Activated T-cell treated with anti-CD3 and anti-CD28 coated beads, Interleukin-2, amount 50 U/mL, for 24 hours (primary cell): ENCODE measurements around the gene F3.

ENCODE experiments used
- DNase-seq: peaks from one replicate; pipeline ENCODE4 v3.0.0-alpha.2; 2020
- H3K27ac Mint-ChIP-seq: 2 replicates; pipeline ENCODE4 v1.8.0; 2020; ENCODE audit warnings: mild to moderate bottlenecking, mixed read lengths
- H3K27me3 Mint-ChIP-seq: 2 replicates; pipeline ENCODE4 v1.8.0; 2020; ENCODE audit warnings: mixed read lengths
- H3K36me3 Mint-ChIP-seq: 2 replicates; pipeline ENCODE4 v1.8.0; 2020; ENCODE audit warnings: low read depth, mixed read lengths
- H3K4me1 Mint-ChIP-seq: 2 replicates; pipeline ENCODE4 v1.8.0; 2020; ENCODE audit warnings: low read depth, mixed read lengths
- H3K4me3 Mint-ChIP-seq: 2 replicates; pipeline ENCODE4 v1.8.0; 2020; ENCODE audit warnings: mild to moderate bottlenecking, moderate library complexity, mixed read lengths
- H3K9me3 Mint-ChIP-seq: 2 replicates; pipeline ENCODE4 v1.8.0; 2020; ENCODE audit warnings: mixed read lengths

The F3 gene

DNA sequence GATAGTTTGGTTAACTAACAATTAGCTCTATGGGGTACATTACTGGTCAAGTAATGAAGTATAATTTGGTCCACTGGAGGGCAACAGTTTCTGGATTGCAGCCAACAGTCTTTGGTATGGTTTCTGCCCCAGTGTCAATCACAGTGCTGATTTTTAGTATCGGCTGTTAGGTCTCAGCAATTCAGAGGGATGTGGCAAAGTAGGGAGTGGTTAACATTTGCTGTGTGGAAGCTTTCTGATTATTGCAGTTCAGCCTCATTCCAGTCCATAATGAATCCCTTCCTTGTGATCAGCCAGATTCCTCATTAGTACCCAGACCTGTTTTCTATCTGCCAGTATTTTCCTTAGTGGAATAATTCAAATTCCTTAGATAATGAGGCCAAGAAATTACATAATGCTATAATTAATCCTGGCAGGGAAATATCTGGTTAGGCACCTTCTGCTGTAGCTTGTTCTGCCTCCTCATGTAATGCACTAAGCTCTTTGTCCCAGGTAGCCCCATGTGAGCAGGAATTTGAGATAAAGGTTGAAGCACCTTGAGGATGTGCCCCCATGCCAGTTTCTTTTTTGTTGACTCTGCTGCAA lies 14.0 kb downstream of the F3 start:
- Mint-ChIP-seq H3K27ac (no peak overlapping the region), H3K36me3 (no peaks in the 10 kb centered on the region), H3K9me3 (no peaks in the 10 kb centered on the region), H3K4me1 (no peaks in the 10 kb centered on the region), H3K27me3 (peaks cover 3% of the 10 kb centered on the region), H3K4me3 (no peak overlapping the region)
- DNase-seq: no peak

DNA sequence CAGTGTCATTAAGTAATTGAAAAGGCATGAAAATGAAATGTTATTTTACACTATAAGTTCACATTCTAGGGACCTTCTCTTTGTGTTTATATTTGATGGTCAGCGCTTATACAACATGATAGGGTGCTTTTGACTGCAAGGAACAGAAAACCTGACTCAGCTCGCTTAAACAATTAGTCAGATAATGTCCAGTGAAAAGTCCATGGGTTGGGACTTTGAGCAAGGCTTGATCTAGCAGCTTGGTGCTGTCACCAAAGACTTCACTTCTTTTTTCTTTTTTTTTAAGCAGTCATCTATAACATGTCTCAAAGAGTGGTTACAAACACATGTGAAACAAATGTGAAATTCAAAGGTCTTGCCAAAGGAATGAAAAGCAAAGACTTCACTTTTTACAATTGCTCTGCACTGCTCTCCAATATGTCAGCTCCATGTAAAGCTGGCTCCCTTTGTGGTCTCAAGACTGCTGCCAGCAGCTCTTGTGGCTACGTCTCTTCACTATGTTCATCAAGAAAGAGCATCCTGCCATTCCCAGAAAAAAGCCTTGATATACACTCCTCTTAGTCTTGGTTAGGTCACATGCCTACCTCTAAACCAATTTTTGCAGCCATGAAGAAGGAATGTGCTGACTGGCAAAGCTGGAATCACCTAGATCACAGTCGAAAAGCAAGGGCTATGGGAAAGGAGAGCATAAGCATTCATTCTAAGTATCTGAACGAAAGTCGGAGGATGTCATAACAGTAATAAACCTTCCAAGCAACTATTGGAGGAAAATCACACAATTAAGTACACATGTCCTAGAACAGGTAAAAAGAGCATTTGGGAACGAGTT lies 15.2 kb downstream of the F3 start:
- H3K27me3 Mint-ChIP-seq: peaks cover 3% of the 10 kb centered on the region
- no peaks in the 10 kb centered on the region for H3K36me3 Mint-ChIP-seq
- no peaks in the 10 kb centered on the region for H3K9me3 Mint-ChIP-seq
- no peak overlapping the region for H3K27ac Mint-ChIP-seq
- no peak for DNase-seq
- no peaks in the 10 kb centered on the region for H3K4me1 Mint-ChIP-seq
- H3K4me3 Mint-ChIP-seq: no peak overlapping the region

DNA sequence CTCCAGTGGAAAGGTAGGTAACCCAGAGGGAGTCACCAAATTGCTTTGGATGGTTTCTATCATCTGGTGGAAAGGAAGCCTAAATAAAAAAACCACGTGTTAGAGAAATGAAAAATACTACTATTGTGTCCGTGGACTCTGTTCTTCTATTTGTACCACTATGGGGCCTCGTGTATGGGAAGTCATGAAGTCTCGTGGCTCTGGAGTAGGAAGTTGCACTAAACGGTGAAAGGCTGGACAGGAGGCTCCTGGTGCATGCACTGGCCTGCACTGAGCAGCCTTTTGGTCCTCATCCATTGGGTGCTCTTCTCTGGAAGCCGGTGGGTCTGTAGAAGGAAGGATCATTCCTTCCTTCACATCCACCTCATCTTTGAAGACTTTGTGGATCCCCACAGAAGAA lies 17.0 kb downstream of the F3 start:
- no peaks in the 10 kb centered on the region for H3K9me3 Mint-ChIP-seq
- DNase-seq: no peak
- no peaks in the 10 kb centered on the region for H3K4me1 Mint-ChIP-seq
- peaks cover 6% of the 10 kb centered on the region for H3K36me3 Mint-ChIP-seq
- no peak overlapping the region for H3K27ac Mint-ChIP-seq
- no peaks in the 10 kb centered on the region for H3K27me3 Mint-ChIP-seq
- no peak overlapping the region for H3K4me3 Mint-ChIP-seq

DNA sequence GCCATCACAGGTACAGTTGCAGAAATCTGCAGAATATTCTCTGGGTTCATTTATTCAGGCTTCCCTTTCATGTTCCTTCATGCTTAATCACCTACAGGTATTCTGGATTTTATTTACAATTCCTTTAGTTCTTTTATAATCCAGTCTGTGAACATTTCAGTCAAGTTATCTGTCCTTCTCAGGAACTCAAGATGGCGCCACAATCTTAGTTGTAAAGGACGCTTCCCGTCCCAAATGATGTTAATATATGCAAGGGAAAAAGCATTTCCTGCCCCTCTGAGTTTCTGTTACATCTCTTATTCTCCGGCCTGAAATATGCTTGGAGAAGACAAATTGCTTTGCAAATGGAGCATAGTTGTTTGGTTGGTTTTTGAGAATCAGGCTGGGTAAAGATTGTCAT lies 19.3 kb downstream of the F3 start:
- Mint-ChIP-seq H3K9me3 (no peaks in the 10 kb centered on the region), H3K27me3 (no peaks in the 10 kb centered on the region), H3K36me3 (peaks cover 26% of the 10 kb centered on the region), H3K4me1 (no peaks in the 10 kb centered on the region), H3K4me3 (no peak overlapping the region), H3K27ac (no peak overlapping the region)
- DNase-seq: no peak

DNA sequence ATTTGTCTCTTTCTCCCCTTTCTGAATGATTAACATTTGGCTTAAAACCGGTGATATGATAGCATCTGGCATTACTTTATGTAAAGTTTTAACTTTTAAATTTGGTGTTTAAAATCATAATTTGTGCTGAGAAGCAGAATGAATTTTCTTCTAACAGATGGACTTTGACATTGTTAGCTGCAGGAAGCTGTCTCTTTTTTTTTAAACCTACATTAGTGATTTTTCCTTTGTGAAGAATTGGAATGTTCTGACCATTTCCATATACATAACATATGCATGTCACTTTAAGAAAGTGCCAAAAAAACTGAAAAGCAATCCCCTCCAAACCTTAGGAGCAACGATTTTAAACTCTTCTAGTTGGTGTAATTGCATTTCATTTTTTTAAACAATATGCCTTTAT lies 22.2 kb downstream of the F3 start:
- DNase-seq: no peak
- Mint-ChIP-seq H3K27me3 (no peaks in the 10 kb centered on the region), H3K4me3 (no peak overlapping the region), H3K9me3 (no peaks in the 10 kb centered on the region), H3K36me3 (peaks cover 49% of the 10 kb centered on the region), H3K4me1 (no peaks in the 10 kb centered on the region), H3K27ac (no peak overlapping the region)

DNA sequence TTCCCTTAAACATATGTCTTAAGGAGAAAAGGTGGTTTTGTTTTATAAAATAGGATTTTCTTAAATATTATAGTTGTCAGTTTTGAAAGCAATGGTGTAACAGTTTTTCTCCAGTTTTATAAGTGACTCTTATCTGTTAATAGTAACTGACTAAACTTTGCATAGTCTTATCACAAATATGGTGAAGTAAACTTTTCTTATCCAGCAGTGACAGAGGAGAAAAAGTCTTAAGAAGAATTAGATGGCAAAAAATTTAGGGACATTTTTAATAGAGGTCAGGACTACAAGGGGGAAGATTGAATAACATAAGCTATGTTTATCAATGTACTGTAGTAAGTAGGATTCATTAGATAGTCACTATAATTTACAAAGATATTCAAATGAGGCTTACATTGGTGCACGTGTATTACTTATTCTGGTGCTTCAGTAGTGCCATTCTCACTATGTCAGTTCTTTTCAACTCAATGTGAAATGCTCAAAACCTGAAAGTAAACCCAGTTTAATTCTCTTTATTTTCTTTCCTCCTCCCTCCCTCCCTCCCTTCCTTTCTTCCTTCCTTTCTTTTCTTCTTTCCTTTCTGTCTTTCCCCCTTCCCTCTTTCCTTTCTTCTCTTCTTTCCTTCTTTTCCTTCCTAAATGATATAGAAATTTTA lies 26.1 kb downstream of the F3 start:
- H3K27ac Mint-ChIP-seq: no peak overlapping the region
- H3K4me1 Mint-ChIP-seq: no peaks in the 10 kb centered on the region
- no peaks in the 10 kb centered on the region for H3K27me3 Mint-ChIP-seq
- peaks cover 66% of the 10 kb centered on the region for H3K36me3 Mint-ChIP-seq
- no peak for DNase-seq
- H3K4me3 Mint-ChIP-seq: no peak overlapping the region
- H3K9me3 Mint-ChIP-seq: no peaks in the 10 kb centered on the region

DNA sequence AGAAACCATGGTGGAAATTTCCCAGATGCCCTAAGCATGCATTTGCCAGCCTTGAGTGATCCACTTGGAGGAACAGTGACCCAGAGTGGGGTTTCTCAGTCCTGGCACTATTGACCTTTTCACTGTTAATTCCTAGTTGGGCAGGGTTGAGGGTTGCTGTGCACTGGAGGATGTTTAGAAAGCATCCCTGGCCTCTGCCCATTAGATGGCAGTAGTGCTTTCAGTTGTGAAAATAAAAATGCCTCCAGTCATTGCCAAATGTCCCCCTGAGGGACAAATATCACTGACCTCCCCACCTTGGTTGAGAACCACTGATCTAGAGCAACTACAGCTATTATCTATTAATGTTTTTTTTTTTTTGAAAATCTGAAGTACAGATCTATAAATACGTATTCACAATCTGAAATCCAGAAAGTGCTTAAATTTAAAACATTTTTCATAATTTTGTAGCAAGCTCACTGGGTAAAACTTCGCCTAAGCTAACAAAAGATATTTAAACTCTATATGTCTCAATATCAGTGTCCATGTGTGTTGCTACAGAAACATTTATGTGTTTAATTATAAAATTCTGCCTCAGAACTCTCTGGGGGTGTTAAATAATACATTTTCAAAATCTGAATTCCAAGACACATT lies 27.3 kb downstream of the F3 start:
- DNase-seq: no peak
- Mint-ChIP-seq H3K4me3 (no peak overlapping the region), H3K27ac (no peak overlapping the region), H3K9me3 (no peaks in the 10 kb centered on the region), H3K4me1 (no peaks in the 10 kb centered on the region), H3K27me3 (no peaks in the 10 kb centered on the region), H3K36me3 (peaks cover 62% of the 10 kb centered on the region)

DNA sequence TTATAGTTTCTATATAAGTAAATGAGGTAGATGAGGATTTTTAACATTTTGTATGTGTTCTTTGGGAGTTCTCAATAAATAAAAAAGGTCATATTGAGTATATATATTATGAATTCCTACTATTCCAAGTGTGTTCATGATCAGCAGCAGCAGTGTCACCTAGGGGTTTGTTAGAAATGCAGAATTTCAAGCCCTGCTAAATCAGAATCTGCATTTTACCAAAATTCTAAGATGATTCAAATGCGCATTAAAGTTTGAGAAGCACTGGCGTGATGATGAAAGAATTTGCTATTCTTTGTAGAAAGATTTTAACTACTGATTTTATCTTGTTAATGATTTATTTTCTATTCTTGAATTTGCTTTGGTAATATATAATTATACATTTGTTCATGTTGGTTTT lies 28.7 kb downstream of the F3 start:
- no peak for DNase-seq
- Mint-ChIP-seq H3K27ac (no peak overlapping the region), H3K36me3 (peaks cover 61% of the 10 kb centered on the region), H3K27me3 (no peaks in the 10 kb centered on the region), H3K9me3 (no peaks in the 10 kb centered on the region), H3K4me3 (no peak overlapping the region), H3K4me1 (no peaks in the 10 kb centered on the region)

DNA sequence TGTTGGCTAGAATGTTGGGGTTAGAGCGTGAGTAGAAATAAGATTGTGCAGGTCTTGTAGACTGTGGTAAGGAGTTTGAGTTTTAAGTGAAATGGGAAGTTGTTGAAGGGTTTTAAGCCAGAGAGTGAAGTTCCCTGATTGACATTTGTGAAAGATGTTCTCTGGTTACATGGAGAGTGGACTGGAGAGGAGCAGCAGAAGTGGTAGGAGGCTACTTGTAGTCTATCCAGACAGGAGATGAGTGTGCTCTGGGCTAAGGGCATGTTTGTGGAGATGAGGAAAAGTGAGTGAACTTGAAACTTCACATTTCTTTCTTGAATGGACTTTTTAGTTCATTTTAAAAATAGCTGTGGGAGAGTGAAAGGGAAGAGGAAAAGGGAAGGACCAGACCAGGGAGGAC lies 37.0 kb downstream of the F3 start:
- no peaks in the 10 kb centered on the region for H3K27me3 Mint-ChIP-seq
- H3K4me1 Mint-ChIP-seq: peaks cover 3% of the 10 kb centered on the region
- H3K36me3 Mint-ChIP-seq: peaks cover 83% of the 10 kb centered on the region
- DNase-seq: no peak
- no peaks in the 10 kb centered on the region for H3K9me3 Mint-ChIP-seq
- H3K4me3 Mint-ChIP-seq: no peak overlapping the region
- H3K27ac Mint-ChIP-seq: no peak overlapping the region

DNA sequence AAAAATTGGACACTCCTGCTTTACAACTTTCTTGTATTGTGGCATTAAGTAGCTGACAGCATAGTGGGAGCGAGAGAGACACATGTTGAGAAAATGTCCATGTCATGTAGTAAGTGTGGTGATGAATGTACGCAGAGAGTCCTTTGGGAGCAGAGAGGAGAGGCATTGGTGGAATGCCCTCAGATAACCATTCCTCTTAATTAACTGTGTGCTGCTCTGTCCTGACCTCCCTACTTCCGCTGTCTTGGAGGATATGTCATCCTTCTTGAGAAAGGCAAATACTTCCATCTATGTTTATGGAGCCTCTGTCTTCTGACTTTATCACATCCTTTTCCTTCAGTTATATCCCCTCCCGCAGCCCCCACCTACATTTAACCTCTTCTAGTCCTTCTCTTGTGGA lies 38.4 kb downstream of the F3 start:
- Mint-ChIP-seq H3K4me1 (peaks cover 3% of the 10 kb centered on the region), H3K27ac (no peak overlapping the region), H3K27me3 (no peaks in the 10 kb centered on the region), H3K9me3 (no peaks in the 10 kb centered on the region), H3K36me3 (peaks cover 85% of the 10 kb centered on the region), H3K4me3 (no peak overlapping the region)
- DNase-seq: no peak

DNA sequence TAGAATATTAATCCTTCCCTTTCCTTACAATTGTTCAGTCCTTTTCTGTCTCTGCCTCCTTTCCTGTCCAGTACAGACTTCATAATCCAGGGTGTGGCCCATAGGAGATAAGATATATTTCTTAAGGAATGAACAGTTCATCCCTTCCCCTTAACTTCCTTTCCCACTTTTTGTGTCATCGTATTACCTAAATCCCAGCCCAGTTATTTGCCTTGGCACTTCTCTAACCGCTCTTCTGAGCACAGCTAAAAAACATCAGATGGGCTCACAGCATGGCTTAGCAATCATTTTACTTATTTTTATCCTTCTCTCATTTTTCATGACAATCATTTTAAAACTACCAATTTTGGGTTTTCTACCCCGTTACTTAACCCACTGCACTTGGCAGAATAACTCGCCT lies 39.6 kb downstream of the F3 start:
- Mint-ChIP-seq H3K4me3 (no peak overlapping the region), H3K4me1 (peaks cover 3% of the 10 kb centered on the region), H3K9me3 (no peaks in the 10 kb centered on the region), H3K27ac (no peak overlapping the region), H3K27me3 (no peaks in the 10 kb centered on the region), H3K36me3 (peaks cover 88% of the 10 kb centered on the region)
- no peak for DNase-seq

DNA sequence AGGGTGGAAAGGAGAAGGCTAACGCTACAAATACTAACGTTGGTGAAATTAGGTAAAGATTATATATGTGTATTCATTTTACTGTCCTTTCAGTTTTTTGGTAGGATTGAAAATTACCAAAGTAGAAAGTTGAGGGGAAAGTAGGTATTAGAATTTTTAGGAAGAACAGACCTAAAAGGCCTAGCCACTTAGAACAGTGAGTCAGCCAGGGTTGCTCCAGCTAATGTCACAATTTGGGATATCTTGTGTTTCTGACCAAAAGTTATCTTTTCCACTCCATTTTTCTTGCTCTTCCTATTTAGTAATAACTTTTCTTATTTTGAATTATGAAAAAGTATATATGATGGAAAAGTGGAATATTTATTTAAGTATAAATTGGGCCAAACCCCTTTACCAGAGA lies 40.1 kb downstream of the F3 start:
- DNase-seq: no peak
- Mint-ChIP-seq H3K36me3 (peaks cover 87% of the 10 kb centered on the region), H3K4me1 (peaks cover 3% of the 10 kb centered on the region), H3K27ac (no peak overlapping the region), H3K9me3 (no peaks in the 10 kb centered on the region), H3K4me3 (no peak overlapping the region), H3K27me3 (no peaks in the 10 kb centered on the region)

DNA sequence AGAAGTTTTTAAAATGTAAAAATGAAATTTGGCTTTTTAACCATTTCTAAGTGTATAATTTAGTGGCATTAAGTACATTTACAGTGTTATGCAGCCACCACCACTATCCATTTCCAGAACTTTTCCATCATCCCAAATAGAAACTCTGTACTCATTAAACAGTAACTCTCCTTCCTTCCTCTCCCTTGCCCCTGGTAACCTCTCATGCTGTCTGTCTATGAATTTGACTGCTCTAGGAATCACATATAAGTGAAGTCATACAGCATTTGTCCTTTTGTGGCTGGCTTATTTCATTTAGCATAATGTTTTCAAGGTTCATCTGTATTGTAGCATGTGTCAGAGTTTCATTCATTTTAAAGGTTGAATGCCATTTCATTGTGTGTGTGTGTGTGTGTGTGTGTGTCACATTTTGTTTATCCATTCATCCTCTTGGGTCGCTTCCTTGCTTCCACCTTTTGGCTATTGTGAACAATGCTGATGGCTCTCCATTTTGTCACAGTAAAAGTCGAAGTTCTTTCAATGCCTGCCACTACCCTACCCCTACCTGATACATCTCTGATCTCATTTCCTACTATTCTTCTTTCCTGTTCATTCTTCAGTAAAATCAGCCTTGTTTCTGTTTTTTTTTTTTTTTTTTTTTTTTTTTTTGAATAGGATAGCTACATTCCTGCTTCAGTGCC lies 45.3 kb downstream of the F3 start:
- H3K27me3 Mint-ChIP-seq: no peaks in the 10 kb centered on the region
- H3K4me3 Mint-ChIP-seq: no peak overlapping the region
- no peaks in the 10 kb centered on the region for H3K4me1 Mint-ChIP-seq
- peaks cover 72% of the 10 kb centered on the region for H3K36me3 Mint-ChIP-seq
- H3K27ac Mint-ChIP-seq: no peak overlapping the region
- no peaks in the 10 kb centered on the region for H3K9me3 Mint-ChIP-seq
- no peak for DNase-seq

DNA sequence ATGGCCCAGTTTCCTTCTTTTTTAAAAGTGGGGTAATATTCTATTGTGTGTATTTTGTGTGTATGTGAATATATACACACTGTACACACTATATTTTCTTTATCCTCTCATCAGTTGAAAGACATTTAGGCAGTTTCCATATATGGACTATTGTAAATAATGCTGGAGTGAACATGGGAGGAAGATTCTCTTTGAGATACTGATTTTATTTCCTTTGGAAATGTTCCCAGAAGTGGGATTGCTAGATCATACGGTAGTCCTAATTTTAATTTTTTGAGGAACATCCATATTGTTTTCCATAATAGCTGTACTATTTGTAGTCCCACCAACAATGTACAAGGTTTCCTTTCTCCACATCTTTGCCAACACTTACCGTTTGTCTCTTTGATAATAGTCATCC lies 51.0 kb downstream of the F3 start:
- Mint-ChIP-seq H3K4me1 (peaks cover 7% of the 10 kb centered on the region), H3K27ac (no peak overlapping the region), H3K27me3 (no peaks in the 10 kb centered on the region), H3K4me3 (no peak overlapping the region), H3K9me3 (no peaks in the 10 kb centered on the region), H3K36me3 (peaks cover 79% of the 10 kb centered on the region)
- DNase-seq: no peak
